Stimulated activated naive CD8-positive, alpha-beta T cell treated with anti-CD3 and anti-CD28 coated beads, Interleukin-15, amount 100 ng/mL, for 72 hours (primary cell): ENCODE data around the gene MAGI2.
A peak's percentile ranks its signal among the peaks of the same experiment; 100 is the strongest.

Experiments used
- ATAC-seq: fragments of 150-1000 bp; cut with Tn5 transposase; 2 replicates; pipeline ENCODE4 v1.10.0; 2021; ENCODE audit warnings: mild to moderate bottlenecking, moderate library complexity
- DNase-seq, 2 donors: peaks; one replicate each; pipeline ENCODE4 v3.0.0; 2021 to 2022
- H3K27ac Mint-ChIP-seq, 2 donors: one replicate each; pipeline ENCODE4 v1.8.0; 2022; ENCODE audit warnings: mild to moderate bottlenecking in 2 of 2, mixed read lengths in 2 of 2, moderate library complexity in 2 of 2
- H3K27me3 Mint-ChIP-seq: one replicate; pipeline ENCODE4 v1.8.0; 2022; ENCODE audit warnings: mixed read lengths
- H3K4me1 Mint-ChIP-seq: one replicate; pipeline ENCODE4 v1.8.0; 2022; ENCODE audit warnings: mild to moderate bottlenecking, mixed read lengths
- H3K4me3 Mint-ChIP-seq, 2 donors: one replicate each; pipeline ENCODE4 v1.8.0; 2022; ENCODE audit warnings: mild to moderate bottlenecking in 2 of 2, mixed read lengths in 2 of 2, moderate library complexity in 1 of 2
- H3K9me3 Mint-ChIP-seq, 2 donors: one replicate each; pipeline ENCODE4 v1.8.0; 2022; ENCODE audit warnings: mixed read lengths in 2 of 2

Gene MAGI2

DNA sequence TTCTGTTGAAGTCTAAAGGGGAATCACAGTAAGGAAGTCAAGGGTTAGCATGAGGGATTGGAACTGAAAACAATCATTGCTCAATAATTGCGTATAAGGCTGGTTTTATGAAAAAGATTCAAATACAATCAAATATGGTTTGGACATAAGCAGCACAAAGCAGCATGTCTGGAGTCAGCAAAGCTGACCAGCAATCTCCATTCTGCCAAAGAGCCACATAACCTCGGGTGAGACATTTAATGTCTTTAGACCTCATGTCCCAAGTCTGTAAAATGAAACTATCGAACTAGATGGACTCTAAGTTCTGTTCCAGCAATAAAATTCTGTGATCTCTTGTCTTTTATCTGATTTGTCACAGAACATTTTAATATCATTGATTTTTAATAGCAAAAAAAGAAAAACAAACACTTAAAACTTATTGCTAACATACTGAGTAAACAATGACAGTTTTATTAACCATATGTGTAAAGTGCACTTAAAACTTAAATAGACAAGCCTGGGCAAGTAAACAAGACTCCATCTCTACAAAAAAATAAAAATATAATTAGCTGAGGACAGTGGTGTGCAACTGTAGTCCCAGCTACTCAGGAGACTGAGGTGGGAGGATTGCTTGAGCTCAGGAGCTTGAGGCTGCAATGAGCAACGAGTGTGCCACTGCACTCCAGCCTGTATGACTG is 217.0 kb downstream of the MAGI2 start:
- DNase-seq: no peak
- H3K4me1 Mint-ChIP-seq: no peaks in the 10 kb centered on the region
- H3K9me3 Mint-ChIP-seq: no peaks in the 10 kb centered on the region
- no peaks in the 10 kb centered on the region for H3K27me3 Mint-ChIP-seq
- no peak overlapping the region for H3K4me3 Mint-ChIP-seq
- ATAC-seq: no peak
- no peak overlapping the region for H3K27ac Mint-ChIP-seq

- DNase-seq: no peak
- H3K4me3 Mint-ChIP-seq: no peak overlapping the region
- peaks cover 0 to 4% of the 10 kb centered on the region in 2 donors for H3K9me3 Mint-ChIP-seq
- H3K4me1 Mint-ChIP-seq: no peaks in the 10 kb centered on the region
- no peak for ATAC-seq
- H3K27ac Mint-ChIP-seq: no peak overlapping the region
- H3K27me3 Mint-ChIP-seq: no peaks in the 10 kb centered on the region
These were observed 226.4 kb downstream of the MAGI2 start for GRCh38 chr7:79227044-79227443.

DNA sequence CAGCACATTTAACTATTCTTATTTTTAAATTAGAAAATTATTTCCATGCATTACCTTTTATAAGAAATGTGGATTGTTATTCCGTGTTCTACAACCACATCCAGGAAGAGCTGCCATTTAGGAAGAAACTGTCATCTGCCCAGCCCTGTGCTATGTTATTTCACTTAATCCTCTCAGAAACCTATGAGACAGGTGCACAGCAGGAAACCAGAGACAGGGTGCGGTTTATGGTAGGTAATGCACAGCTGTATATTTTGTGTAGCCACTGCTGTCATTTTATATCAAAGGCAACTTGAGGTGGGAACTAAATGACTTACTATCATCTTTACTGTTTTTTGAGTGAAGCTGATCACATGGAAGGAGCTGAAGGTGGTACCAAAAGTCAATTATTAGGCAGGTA is 232.3 kb downstream of the MAGI2 start:
- H3K27ac Mint-ChIP-seq: no peak overlapping the region
- H3K9me3 Mint-ChIP-seq: no peaks in the 10 kb centered on the region
- no peak overlapping the region for H3K4me3 Mint-ChIP-seq
- DNase-seq: no peak
- no peak for ATAC-seq
- H3K27me3 Mint-ChIP-seq: no peaks in the 10 kb centered on the region
- no peaks in the 10 kb centered on the region for H3K4me1 Mint-ChIP-seq

DNA sequence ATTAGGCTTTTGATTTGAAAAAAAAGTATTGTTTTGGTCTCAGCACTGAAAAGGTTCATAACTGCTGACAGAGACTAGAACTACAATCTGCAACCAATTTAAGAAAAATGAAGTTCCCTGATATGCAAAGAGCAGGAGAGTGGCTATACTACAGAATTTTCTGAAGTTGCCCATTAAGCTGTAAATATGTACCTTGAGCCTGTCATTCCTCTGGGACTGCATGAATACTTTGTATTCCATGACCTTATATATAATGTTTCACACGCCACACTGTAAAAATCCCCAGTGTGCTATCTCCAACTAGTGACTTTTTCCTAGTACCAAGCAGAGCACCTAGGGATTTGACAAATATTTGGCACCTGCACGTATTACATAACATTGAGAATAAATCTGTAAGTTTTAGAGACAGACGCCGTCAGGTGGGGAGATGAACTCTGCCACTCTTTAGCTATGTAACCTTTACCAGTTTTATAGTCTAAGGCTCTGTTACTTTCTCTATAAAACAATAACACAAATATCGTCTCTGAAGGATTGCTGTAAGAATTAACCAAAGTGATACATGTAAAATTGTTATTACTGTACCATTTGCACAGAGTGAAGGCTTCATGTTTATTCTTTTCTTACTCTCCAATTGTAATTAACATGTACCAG is 235.4 kb downstream of the MAGI2 start:
- Mint-ChIP-seq H3K4me3 (no peak overlapping the region), H3K4me1 (no peaks in the 10 kb centered on the region), H3K9me3 (no peaks in the 10 kb centered on the region), H3K27ac (no peak overlapping the region), H3K27me3 (no peaks in the 10 kb centered on the region)
- ATAC-seq: no peak
- no peak for DNase-seq

- H3K27me3 Mint-ChIP-seq: no peaks in the 10 kb centered on the region
- H3K4me1 Mint-ChIP-seq: no peaks in the 10 kb centered on the region
- DNase-seq (no peak), ATAC-seq (no peak)
- no peaks in the 10 kb centered on the region for H3K9me3 Mint-ChIP-seq
- H3K4me3 Mint-ChIP-seq: no peak overlapping the region
- no peak overlapping the region for H3K27ac Mint-ChIP-seq
These were observed 236.0 kb downstream of the MAGI2 start for GRCh38 chr7:79217468-79217867.

- Mint-ChIP-seq H3K4me1 (no peaks in the 10 kb centered on the region), H3K27me3 (no peaks in the 10 kb centered on the region), H3K4me3 (no peak overlapping the region), H3K27ac (no peak overlapping the region), H3K9me3 (no peaks in the 10 kb centered on the region)
- DNase-seq (no peak), ATAC-seq (no peak)
These were observed 237.2 kb downstream of the MAGI2 start for GRCh38 chr7:79216236-79216635.

DNA sequence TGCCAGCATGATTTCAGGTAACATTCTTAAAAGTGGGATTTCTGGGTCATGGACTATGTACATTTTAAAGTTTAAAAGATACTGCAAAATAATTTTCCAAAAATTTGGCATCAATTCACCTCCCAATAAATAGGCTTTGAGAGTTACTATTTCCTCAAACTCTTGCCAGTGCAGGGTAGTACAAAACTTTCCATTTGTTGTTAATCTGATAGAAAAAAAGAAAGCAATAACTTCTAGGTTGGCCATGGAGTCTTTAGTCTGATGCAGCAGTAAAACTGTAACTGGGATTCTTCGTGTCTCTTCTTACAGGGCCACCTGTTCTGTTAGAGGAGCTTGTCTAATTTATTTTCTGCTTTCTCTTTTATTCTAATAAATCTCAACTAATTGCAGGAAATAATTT is 241.1 kb downstream of the MAGI2 start:
- no peak for ATAC-seq
- no peaks in the 10 kb centered on the region for H3K9me3 Mint-ChIP-seq
- no peaks in the 10 kb centered on the region for H3K27me3 Mint-ChIP-seq
- DNase-seq: no peak
- H3K27ac Mint-ChIP-seq: no peak overlapping the region
- no peaks in the 10 kb centered on the region for H3K4me1 Mint-ChIP-seq
- no peak overlapping the region for H3K4me3 Mint-ChIP-seq

DNA sequence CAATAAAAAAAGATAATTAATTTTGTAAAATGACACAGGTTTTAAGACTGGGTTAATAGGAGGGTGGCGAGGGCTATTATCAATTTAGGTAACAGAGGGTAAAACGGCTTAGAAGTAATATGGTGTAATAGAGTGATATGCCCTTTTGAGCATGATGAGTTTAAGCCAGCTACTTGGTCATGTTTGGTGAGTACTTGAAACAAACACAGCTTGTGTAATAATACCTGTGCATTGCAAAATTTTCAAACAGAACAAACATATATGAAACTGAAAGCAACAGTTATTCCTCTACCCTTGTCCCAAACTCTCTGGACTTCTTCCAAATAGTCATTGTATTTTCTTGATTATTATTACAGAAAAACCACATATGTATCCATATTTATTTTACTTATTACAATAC is 241.7 kb downstream of the MAGI2 start:
- DNase-seq (no peak), ATAC-seq (no peak)
- Mint-ChIP-seq H3K27ac (no peak overlapping the region), H3K4me1 (no peaks in the 10 kb centered on the region), H3K4me3 (no peak overlapping the region), H3K27me3 (no peaks in the 10 kb centered on the region), H3K9me3 (no peaks in the 10 kb centered on the region)

- no peaks in the 10 kb centered on the region for H3K4me1 Mint-ChIP-seq
- H3K9me3 Mint-ChIP-seq: peaks cover 0 to 6% of the 10 kb centered on the region in 2 donors
- DNase-seq (no peak), ATAC-seq (no peak)
- no peak overlapping the region for H3K4me3 Mint-ChIP-seq
- H3K27me3 Mint-ChIP-seq: no peaks in the 10 kb centered on the region
- no peak overlapping the region for H3K27ac Mint-ChIP-seq
These were observed 253.5 kb downstream of the MAGI2 start for GRCh38 chr7:79199961-79200360.

- no peaks in the 10 kb centered on the region for H3K4me1 Mint-ChIP-seq
- no peak overlapping the region for H3K27ac Mint-ChIP-seq
- H3K9me3 Mint-ChIP-seq: peaks cover 0 to 6% of the 10 kb centered on the region in 2 donors
- no peak for ATAC-seq
- H3K4me3 Mint-ChIP-seq: no peak overlapping the region
- no peak for DNase-seq
- H3K27me3 Mint-ChIP-seq: no peaks in the 10 kb centered on the region
These were observed 254.2 kb downstream of the MAGI2 start for GRCh38 chr7:79199266-79199665.

DNA sequence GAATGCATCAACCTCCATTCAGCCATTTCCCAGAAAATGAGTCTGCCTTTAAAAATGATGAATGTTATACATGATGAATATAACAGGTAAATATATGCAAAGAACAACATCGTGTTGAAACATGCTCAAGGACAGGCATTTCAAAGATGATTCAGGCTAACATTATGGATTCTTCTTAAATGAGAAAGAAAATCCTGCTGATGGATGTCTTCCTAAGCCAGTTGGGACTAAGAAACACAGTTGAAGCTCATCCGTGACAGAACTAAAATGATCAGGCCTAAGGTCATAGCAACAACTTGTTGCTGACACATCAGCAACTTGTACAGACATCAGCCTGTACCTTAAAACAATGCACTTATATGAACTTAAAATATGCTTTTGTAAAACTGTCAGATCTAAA is 267.9 kb downstream of the MAGI2 start:
- Mint-ChIP-seq H3K9me3 (peaks cover 0 to 6% of the 10 kb centered on the region in 2 donors), H3K4me3 (no peak overlapping the region), H3K4me1 (no peaks in the 10 kb centered on the region), H3K27me3 (no peaks in the 10 kb centered on the region), H3K27ac (no peak overlapping the region)
- no peak for DNase-seq
- no peak for ATAC-seq

- Mint-ChIP-seq H3K27ac (no peak overlapping the region), H3K4me1 (no peaks in the 10 kb centered on the region), H3K27me3 (no peaks in the 10 kb centered on the region), H3K4me3 (no peak overlapping the region), H3K9me3 (peaks cover 0 to 6% of the 10 kb centered on the region in 2 donors)
- ATAC-seq: no peak
- no peak for DNase-seq
These were observed 271.2 kb downstream of the MAGI2 start for GRCh38 chr7:79182283-79182682.

DNA sequence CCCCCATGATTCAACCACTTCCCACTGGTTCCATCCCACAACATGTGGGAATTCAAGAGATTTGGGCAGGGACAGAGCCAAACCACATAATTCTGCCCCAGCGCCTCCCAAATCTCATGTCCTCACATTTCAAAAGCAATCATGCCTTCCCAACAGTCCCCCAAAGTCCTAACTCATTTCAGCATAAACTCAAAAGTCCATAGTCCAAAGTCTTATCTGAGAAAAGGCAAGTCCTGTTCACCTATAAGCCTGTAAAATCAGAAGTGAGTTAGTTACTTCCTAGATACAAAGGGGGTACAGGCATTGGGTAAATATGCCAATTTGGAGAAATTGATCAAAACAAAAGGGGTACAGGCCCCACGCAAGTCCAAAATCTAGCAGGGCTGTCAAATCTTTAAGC is 272.9 kb downstream of the MAGI2 start:
- no peaks in the 10 kb centered on the region for H3K27me3 Mint-ChIP-seq
- no peak overlapping the region for H3K4me3 Mint-ChIP-seq
- no peaks in the 10 kb centered on the region for H3K4me1 Mint-ChIP-seq
- DNase-seq (no peak), ATAC-seq (no peak)
- H3K27ac Mint-ChIP-seq: peak overlapping the region in 1 of 2 donors; percentile 41
- H3K9me3 Mint-ChIP-seq: peaks cover 0 to 6% of the 10 kb centered on the region in 2 donors

DNA sequence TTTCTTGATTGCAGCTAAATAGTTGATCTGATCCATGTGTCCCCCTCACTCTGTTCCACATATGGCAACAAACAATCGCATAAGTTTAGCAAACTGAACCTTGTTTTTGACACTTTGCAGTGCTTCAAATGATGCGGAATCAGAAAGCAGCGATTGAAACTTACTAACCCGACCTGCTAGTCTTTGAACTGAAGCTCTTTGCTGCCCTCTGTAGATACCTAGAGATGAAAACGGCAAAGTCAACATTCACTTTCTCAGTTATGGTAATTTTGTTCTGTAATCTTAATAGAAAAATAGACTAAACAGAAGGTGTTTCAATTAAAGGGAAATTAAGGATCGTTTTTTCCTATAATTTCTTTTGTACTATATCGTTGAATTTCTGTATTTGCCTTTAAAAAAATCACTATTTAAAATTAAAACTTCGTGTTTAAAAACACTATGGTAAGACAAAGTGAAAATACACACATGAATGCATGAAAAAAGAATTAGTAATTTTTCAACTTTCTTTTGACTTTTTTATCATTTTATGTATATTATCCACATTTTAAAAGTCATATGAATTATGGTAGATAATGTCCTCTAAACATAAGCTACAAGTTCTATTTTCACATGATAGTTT is 276.5 kb downstream of the MAGI2 start:
- Mint-ChIP-seq H3K9me3 (peaks cover 0 to 4% of the 10 kb centered on the region in 2 donors), H3K4me1 (no peaks in the 10 kb centered on the region)
- ATAC-seq: no peak

GRCh38 chr7:79175374-79175773 is 278.1 kb downstream of the MAGI2 start:
- ATAC-seq: no peak
- DNase-seq: no peak
- Mint-ChIP-seq H3K4me1 (no peaks in the 10 kb centered on the region), H3K9me3 (no peaks in the 10 kb centered on the region), H3K4me3 (no peak overlapping the region), H3K27me3 (no peaks in the 10 kb centered on the region), H3K27ac (no peak overlapping the region)

More for the DNA sequence above, 276.5 kb downstream of the MAGI2 start:
- no peak for DNase-seq
- Mint-ChIP-seq H3K4me3 (no peak overlapping the region), H3K27me3 (no peaks in the 10 kb centered on the region), H3K27ac (no peak overlapping the region)

- Mint-ChIP-seq H3K9me3 (no peaks in the 10 kb centered on the region), H3K27me3 (no peaks in the 10 kb centered on the region), H3K4me1 (no peaks in the 10 kb centered on the region), H3K27ac (no peak overlapping the region), H3K4me3 (no peak overlapping the region)
- DNase-seq: no peak
- no peak for ATAC-seq
These were observed 288.2 kb downstream of the MAGI2 start for GRCh38 chr7:79165225-79165624.
